ENCODE data around the gene UQCR10.

GRCh38 chr22:29765905-29766631 is 1.1 kb upstream of the UQCR10 start:
- TF ChIP-seq POLR2AphosphoS5 (IDR thresholded peaks at IDR 0.05; ENCODE audit: low read depth, low read length) (no peak), POLR2A (IDR thresholded peaks at IDR 0.05; ENCODE audit: low read depth, low read length) (no peak)
